Thymus (tissue), 11 donors: ENCODE measurements around the gene PALB2. TPM values are rescaled to one million over a fixed set of nuclear protein-coding genes. Genes with fewer than 3 reads are reported as not detected.
"Not testable (repeated sequence)": the region's sequence is repeated elsewhere in the genome, so short reads cannot be mapped to it uniquely, and the experiment has no call there.

Experiments used
- DNase-seq, 9 donors: peaks; one replicate each; pipeline ENCODE4 v3.0.0-alpha.2; 2013; ENCODE audit warnings: low spot score in 9 of 9, low read depth in 6 of 9, missing footprints in 1 of 9
- H3K27ac ChIP-seq, 2 donors: one replicate each; pipeline ENCODE4 v1.5.1; 2013; ENCODE audit warnings: control low read depth in 1 of 2, low read depth in 1 of 2, low read length in 1 of 2, mild to moderate bottlenecking in 1 of 2, moderate library complexity in 1 of 2
- H3K27me3 ChIP-seq, 2 donors: one replicate each; pipeline ENCODE4 v1.5.1; 2013; ENCODE audit warnings: low read length in 1 of 2; ENCODE audit not compliant: control insufficient read depth in 2 of 2, insufficient read depth in 1 of 2
- H3K36me3 ChIP-seq, 2 donors: one replicate each; pipeline ENCODE4 v1.5.1; 2013; ENCODE audit warnings: low read length in 1 of 2, mild to moderate bottlenecking in 1 of 2, moderate library complexity in 1 of 2; ENCODE audit not compliant: control insufficient read depth in 2 of 2, insufficient read depth in 2 of 2
- H3K4me1 ChIP-seq, 2 donors: one replicate each; pipeline ENCODE4 v1.5.1; 2013; ENCODE audit warnings: low read length in 2 of 2; ENCODE audit not compliant: control insufficient read depth in 2 of 2, insufficient read depth in 2 of 2
- H3K4me3 ChIP-seq, 2 donors: one replicate each; pipeline ENCODE4 v1.5.1; 2013; ENCODE audit warnings: low read length in 2 of 2, control low read depth in 1 of 2, mild to moderate bottlenecking in 1 of 2
- H3K9me3 ChIP-seq, 2 donors: one replicate each; pipeline ENCODE4 v1.5.1; 2013; ENCODE audit warnings: low read length in 1 of 2, mild to moderate bottlenecking in 1 of 2; ENCODE audit not compliant: control insufficient read depth in 2 of 2, insufficient read depth in 1 of 2
- WGBS: extraction: QIAGEN DNeasy Blood & Tissue Kit; methylation state at CpG from one replicate; pipeline ENCODE4 v1.1.7; 2013; 5-methylcytosine and 5-hydroxymethylcytosine counted together
- polyA plus RNA-seq: library from polyadenylated mRNA; stranded (reverse); fragments of 200-250 nt; gene quantifications from one replicate; pipeline ENCODE4 v1.2.3, GENCODE V29; 2013
- total RNA-seq: library from RNA; stranded (reverse); fragments of 120-200 nt; gene quantifications from one replicate; pipeline ENCODE4 v1.2.4, GENCODE V29; 2013
- donor health status: healthy.

Gene PALB2
- total and polyA plus RNA-seq, 2 donors, result 10.0 to 14.3 TPM

- peak in 3 of 9 donors; percentile 4 to 24 (median 11) for DNase-seq
- peak overlapping the region; percentile 73 to 91 for H3K4me3 ChIP-seq
Observed at GRCh38 chr16:23595246-23595950, 45.7 kb downstream of the PALB2 start.

GRCh38 chr16:23594186-23594585 lies 46.9 kb downstream of the PALB2 start:
- WGBS, result 95% methylated on average over 12 of the region's 12 CpGs
- H3K4me3 ChIP-seq, result no peak overlapping the region
- no peaks in the 10 kb centered on the region for H3K27me3 ChIP-seq
- no peak for DNase-seq
- no peak overlapping the region for H3K27ac ChIP-seq
- no peaks in the 10 kb centered on the region for H3K9me3 ChIP-seq
- H3K4me1 ChIP-seq, result peaks cover 8 to 16% of the 10 kb centered on the region in 2 donors
- H3K36me3 ChIP-seq, result peaks cover 30 to 32% of the 10 kb centered on the region in 2 donors

More at GRCh38 chr16:23595246-23595950, 45.7 kb downstream of the PALB2 start:
- Histone ChIP-seq H3K4me1 (peaks cover 8 to 16% of the 10 kb centered on the region in 2 donors), H3K9me3 (no peaks in the 10 kb centered on the region), H3K27ac (no peak overlapping the region), H3K36me3 (peaks cover 22 to 25% of the 10 kb centered on the region in 2 donors), H3K27me3 (no peaks in the 10 kb centered on the region)
- 25% methylated on average over 34 of the region's 34 CpGs for WGBS

GRCh38 chr16:23590181-23590580 lies 50.9 kb downstream of the PALB2 start:
- H3K36me3 ChIP-seq, result peaks cover 50 to 51% of the 10 kb centered on the region in 2 donors
- no peaks in the 10 kb centered on the region for H3K27me3 ChIP-seq
- WGBS, result 95% methylated on average over 3 of the region's 3 CpGs
- H3K27ac ChIP-seq, result no peak overlapping the region
- peaks cover 7% of the 10 kb centered on the region in 2 donors for H3K4me1 ChIP-seq
- no peak overlapping the region for H3K4me3 ChIP-seq
- H3K9me3 ChIP-seq, result no peaks in the 10 kb centered on the region
- no peak for DNase-seq

GRCh38 chr16:23587726-23588125 lies 53.4 kb downstream of the PALB2 start:
- Histone ChIP-seq H3K36me3 (peaks cover 57 to 59% of the 10 kb centered on the region in 2 donors), H3K4me1 (no peaks in the 10 kb centered on the region), H3K27me3 (no peaks in the 10 kb centered on the region), H3K4me3 (no peak overlapping the region), H3K27ac (no peak overlapping the region), H3K9me3 (no peaks in the 10 kb centered on the region)
- WGBS, result 98% methylated on average over 5 of the region's 5 CpGs
- DNase-seq, result no peak

GRCh38 chr16:23584186-23585076 lies 56.7 kb downstream of the PALB2 start:
- DNase-seq, result no peak
- 96% methylated on average over 13 of the region's 14 CpGs for WGBS
- H3K4me1 ChIP-seq, result no peaks in the 10 kb centered on the region
- no peak overlapping the region for H3K4me3 ChIP-seq
- H3K27me3 ChIP-seq, result no peaks in the 10 kb centered on the region
- H3K27ac ChIP-seq, result no peak overlapping the region
- no peaks in the 10 kb centered on the region for H3K9me3 ChIP-seq
- H3K36me3 ChIP-seq, result peaks cover 41 to 46% of the 10 kb centered on the region in 2 donors

GRCh38 chr16:23583271-23583670 lies 57.8 kb downstream of the PALB2 start:
- H3K4me3 ChIP-seq, H3K4me1 ChIP-seq, H3K27me3 ChIP-seq, H3K9me3 ChIP-seq, H3K27ac ChIP-seq, DNase-seq: not testable (repeated sequence)
- peaks cover 41 to 46% of the 10 kb centered on the region in 2 donors for H3K36me3 ChIP-seq
- WGBS, result 96% methylated on average over 30 of the region's 30 CpGs

- Histone ChIP-seq H3K4me1 (no peaks in the 10 kb centered on the region), H3K27ac (no peak overlapping the region), H3K9me3 (no peaks in the 10 kb centered on the region), H3K27me3 (no peaks in the 10 kb centered on the region), H3K36me3 (peaks cover 33 to 46% of the 10 kb centered on the region in 2 donors), H3K4me3 (no peak overlapping the region)
- no peak for DNase-seq
Observed at GRCh38 chr16:23581764-23582163, 59.3 kb downstream of the PALB2 start.

- H3K4me3 ChIP-seq, result no peak overlapping the region
- no peaks in the 10 kb centered on the region for H3K27me3 ChIP-seq
- peaks cover 29 to 39% of the 10 kb centered on the region in 2 donors for H3K36me3 ChIP-seq
- H3K4me1 ChIP-seq, result no peaks in the 10 kb centered on the region
- DNase-seq, result no peak
- H3K9me3 ChIP-seq, result no peaks in the 10 kb centered on the region
- no peak overlapping the region for H3K27ac ChIP-seq
Observed at GRCh38 chr16:23580391-23580790, 60.7 kb downstream of the PALB2 start.

- Histone ChIP-seq H3K4me3 (no peak overlapping the region), H3K4me1 (peaks cover 0 to 2% of the 10 kb centered on the region in 2 donors), H3K27me3 (no peaks in the 10 kb centered on the region), H3K36me3 (peaks cover 24 to 31% of the 10 kb centered on the region in 2 donors), H3K27ac (no peak overlapping the region), H3K9me3 (no peaks in the 10 kb centered on the region)
- 97% methylated on average over 4 of the region's 4 CpGs for WGBS
- no peak for DNase-seq
Observed at GRCh38 chr16:23579371-23579770, 61.7 kb downstream of the PALB2 start.
